CD4-positive, alpha-beta T cell treated with Interleukin-4 for 4 hours (primary cell): ENCODE measurements around the gene HOXC5.

ENCODE experiments used
- DNase-seq: peaks from one replicate; pipeline ENCODE4 v3.0.0-alpha.2; 2020

HOXC5 gene

DNA sequence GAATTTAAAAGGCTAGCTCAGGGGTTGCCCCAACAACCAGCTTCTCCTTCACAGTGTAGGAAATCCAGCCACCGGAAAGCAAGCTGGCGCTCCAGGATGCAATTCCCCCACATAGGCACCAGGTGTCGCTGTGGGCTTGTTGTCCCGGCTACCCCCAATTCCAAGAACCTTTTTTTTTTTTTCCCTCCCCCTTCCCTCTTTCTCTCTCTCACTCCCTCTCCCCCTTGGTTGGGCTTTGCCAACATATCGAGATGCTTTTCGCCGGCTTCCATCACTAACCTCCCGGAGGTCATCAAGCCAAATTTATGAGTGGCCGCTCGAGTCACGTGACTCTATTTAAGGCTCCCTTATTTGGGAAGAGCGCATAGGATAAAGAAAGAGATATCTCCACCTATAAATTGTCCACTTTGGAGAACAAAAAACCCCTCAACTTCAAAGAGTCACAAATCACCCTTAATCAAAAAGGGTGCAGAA lies at the start of gene HOXC5:
Gene HOXC5 (plus strand): TSS at position 424 of the 474 bp plus-strand sequence. CDS start 73 bp downstream, outside the sequence.
- peak; percentile 49 for DNase-seq

DNA sequence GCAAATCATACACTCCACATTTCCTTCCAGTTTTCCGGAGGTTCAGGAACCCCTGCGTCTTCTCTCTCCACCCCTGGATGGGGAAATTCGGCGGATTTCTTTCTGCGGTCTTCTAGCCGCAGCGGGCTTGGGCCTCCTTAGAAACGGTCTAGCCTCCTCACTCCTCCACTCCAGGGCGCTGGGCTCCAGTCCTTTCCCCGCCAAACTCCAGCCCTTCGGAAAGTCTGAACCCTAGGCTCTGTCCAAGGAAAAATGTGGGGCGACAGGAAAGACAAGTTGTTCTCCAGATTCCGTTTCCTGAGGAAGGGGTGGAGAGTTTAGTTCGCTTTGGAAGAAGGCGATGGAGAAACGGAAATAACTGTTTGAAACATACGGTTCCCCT lies 49.3 kb upstream of the HOXC5 start:
- no peak for DNase-seq

DNA sequence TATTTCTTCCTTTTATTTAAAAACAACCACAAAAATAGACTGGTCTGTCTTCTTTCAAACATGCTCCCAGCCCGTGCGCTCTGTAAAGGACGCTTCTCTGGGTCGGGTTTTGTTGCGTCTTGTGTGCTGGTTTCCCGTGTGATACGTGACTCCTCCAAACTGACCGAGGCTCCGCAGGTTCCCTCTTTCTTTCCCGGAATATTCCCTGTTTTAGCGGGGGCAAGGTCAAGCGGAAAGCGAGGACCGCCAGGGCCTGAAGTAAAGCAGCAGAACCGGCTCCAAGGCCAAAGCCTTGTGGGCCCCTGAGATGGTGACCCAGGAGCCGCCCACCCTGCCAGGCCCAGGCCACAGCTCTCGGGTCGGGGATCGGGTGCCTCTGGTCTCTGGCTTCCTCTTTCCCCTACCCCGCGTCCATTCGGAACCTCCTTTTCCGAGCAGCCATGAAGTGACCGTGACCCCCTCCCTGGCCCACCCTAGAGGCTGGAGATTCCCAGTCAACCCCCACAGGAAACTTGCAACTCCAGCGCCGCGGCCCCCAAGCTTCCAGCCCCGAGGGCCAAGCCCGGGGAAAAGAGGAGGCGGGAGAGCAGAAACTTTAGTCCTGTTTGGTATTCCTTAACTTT lies 48.8 kb upstream of the HOXC5 start:
- no peak for DNase-seq

DNA sequence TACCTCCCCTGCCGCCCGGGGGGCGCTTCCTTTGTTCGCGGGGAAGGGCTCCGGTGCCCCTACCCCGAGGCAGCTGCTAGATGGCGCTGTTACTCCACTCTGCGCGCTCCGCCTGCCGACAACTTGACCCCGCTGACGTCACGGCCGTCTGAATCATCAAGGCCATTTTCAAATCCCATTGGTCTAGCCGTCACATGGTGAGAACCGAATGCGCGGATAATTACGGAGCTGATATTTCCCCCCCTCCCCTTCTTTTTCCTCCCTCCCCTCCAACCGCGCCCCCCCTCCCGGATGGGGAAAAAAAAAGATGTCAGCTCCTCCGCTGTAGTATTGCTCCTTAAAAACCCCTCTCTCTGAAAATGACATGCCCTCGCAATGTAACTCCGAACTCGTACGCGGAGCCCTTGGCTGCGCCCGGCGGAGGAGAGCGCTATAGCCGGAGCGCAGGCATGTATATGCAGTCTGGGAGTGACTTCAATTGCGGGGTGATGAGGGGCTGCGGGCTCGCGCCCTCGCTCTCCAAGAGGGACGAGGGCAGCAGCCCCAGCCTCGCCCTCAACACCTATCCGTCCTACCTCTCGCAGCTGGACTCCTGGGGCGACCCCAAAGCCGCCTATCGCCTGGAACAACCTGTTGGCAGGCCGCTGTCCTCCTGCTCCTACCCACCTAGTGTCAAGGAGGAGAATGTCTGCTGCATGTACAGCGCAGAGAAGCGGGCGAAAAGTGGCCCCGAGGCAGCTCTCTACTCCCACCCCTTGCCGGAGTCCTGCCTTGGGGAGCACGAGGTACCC lies 47.8 kb upstream of the HOXC5 start, which contains the start of gene HOXC10:
Gene HOXC10 (plus strand): TSS at position 246 of the 791 bp plus-strand sequence. CDS start 114 bp downstream, at position 360.
- peak; percentile 58 for DNase-seq

DNA sequence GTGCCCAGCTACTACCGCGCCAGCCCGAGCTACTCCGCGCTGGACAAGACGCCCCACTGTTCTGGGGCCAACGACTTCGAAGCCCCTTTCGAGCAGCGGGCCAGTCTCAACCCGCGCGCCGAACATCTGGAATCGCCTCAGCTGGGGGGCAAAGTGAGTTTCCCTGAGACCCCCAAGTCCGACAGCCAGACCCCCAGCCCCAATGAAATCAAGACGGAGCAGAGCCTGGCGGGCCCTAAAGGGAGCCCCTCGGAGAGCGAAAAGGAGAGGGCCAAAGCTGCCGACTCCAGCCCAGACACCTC lies 47.2 kb upstream of the HOXC5 start:
- no peak for DNase-seq

DNA sequence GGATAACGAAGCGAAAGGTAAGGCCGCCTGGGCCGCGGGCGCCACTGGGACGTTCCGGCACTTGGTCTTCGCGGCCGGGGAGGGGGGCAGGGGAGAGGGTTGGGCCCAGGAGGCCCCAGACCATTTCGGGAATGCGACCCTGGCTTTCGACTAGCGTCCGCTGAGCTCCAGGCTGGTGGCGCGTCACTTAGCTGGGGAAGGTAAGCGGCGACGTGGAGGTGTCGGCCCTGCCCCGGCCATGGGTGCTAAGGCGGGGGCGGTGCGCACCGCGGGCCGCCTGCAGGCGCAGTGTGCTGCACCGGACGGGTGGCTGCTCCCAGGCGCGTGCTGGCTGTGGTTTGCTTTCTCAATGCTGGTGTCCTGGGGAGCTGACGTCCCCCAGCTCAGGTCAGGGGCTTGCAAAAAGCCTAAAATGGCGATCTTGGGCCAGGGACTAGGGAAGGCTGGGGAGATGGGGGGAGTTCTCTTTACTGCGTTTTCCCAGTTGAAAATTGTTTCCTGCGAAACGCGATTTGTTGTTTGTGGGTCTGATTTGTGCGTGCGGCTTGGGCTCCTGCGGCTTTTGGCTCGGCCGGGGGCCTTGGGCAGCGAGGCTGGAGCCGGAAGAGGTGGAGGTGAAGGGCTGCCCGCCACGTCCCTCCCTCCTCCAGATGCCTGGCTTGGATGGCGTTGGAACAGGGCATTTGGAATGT lies 46.7 kb upstream of the HOXC5 start:
- no peak for DNase-seq

DNA sequence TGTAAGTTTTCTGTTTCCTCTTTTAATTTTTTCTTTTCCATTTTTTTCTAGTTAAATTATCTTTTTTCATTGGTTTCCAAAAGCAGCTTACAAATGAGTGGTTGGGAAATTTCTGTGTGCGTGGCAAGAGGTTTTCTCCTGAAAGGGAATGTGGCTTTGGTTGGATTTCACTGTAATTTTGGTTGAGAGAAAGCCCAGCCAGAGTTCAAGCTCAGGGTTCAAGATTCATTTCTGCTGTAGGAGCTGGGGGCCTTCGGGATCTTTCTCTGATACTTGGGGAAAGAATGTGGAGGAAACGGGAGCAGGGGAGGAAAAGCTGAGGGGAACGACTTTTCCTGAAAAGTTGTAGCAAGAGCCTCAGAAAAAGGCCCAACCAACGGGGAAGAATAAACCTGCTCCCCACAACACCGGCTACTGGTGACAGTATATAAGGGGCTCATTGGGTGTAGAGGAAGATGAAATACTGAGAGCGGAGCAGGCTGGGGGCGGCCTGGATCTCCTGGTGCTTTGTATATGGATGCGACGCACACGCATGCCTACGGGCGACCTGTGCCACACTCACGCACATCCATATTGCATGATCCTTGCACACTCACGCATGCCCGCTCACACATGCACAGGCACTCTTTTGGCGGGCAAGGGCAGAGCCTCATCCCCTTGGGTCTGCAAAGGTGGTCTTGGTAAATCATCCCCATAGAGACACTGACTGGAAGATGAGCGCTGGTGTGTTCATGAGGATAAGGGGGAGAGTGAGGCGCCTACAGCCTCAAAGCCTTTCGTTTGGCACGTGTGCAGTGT lies 46.0 kb upstream of the HOXC5 start:
- no peak for DNase-seq

DNA sequence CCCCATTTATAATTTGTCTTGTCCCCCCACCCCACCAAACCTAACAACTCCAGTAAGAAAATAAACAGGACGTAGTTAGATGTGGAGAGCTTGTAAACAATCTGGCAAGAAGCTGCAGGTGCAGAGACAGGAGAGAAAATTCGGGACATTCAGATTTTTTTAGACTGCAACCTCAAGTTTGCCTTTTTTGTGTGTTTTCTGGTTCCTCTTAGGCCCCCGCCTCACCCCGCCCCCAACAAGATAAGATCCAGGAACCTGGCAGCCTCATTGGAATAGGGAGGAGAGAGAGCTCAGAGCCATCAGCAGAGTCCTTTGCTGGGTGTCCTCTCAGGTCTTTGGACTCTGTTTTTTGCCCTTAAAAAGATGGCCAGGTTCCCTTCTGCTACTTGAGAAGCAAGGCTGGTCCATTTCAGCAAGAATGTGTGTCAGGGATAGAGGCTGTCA lies 45.0 kb upstream of the HOXC5 start:
- no peak for DNase-seq

DNA sequence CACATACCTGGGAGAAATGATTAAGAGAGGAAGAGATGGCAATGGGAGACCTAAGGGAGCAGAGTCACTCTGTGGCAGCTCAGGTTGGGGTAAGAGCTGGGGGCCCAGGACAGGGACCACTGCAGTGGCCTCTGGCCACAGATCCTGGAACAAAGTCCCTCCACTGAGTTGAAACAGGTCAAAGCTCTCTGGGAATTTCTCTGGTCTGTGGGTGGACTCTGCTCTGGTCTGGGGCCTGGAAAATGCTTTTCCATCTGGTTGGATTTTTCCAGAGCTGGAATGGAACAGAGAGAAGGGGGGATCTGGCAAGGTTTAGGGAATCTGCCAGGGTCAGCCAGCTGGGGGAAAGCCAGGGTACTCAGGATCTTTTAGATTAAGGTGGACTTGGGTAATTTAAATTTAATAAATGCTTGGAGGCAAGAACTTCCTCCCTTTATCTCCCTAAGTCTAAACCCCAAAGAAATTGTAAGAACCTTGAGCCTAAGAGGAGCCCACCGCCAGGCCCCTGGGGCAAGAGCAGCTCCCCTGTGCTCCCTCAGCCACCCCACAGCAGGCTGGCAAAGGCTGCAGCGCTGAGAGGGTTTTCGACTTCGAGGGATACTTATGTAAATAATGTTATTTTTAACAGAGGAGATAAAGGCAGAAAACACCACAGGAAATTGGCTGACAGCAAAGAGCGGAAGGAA lies 44.2 kb upstream of the HOXC5 start:
- DNase-seq = no peak

DNA sequence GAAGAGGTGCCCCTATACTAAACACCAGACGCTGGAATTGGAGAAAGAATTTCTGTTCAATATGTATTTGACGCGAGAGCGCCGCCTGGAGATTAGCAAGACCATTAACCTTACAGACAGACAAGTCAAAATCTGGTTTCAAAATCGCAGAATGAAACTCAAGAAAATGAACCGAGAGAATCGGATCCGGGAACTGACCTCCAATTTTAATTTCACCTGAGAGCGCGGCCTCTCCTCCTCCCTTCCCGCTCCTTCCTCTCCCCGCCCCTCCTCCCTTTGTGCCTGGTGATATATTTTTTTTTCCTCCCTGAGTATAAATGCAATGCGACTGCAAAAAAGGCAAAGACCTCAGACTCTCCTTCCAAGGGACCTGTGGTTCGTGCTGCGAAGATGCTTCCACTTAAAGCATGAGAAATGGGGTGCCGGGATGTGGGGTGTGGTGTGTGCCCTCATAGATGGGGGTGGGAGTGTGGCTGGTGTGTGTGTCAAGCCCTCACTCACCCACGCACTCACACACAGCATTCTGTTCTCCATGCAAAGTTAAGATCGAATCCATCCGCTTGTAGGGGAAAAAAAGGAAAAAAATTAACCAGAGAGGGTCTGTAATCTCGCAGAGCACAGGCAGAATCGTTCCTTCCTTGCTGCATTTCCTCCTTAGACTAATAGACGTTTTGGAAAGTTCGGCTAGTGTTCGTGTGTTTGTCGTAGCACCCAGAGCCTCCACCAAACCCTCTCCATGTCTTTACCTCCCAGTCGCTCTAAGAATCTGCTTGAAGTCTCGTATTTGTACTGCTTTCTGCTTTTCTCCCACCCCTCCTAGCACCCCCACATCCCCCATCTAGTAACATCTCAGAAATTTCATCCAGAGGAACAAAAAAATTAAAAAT lies 43.4 kb upstream of the HOXC5 start:
- DNase-seq = peak; percentile 23

DNA sequence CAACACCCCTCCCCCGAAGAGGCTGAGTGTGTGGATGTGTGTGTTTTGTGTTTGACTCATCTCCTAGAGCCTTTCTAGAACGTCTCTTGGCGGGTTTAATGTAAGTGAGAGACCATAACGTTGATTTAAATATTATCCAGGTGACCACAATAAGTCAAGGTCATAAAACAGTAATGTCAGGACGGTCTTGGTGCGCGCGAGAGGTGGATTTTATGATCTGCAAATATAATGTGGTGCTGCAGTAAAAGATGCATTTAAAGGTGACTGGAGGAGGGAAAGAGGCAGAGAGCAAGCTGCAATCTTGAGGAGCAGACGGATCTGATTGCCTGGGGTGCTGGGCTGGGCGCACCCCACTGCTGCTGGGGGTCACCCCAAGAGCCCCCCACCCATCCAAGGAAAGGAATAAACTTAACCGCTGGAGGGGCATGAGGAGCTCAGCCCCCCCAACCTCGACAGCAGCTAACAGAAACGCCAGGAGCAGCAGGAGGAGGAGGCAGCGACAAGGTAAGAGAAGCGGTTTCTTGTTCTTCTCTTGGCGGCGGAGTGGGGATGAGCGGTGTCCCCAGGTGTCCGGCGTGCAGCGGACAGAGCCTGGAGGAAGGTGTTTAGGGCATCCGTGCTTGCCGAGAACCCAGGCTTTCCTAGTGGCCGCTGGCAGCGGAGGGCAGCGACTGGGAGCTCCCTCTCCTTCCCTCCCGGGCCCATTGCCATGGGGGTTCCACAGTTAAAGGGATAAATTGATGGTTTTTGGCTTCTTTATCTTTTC lies 42.4 kb upstream of the HOXC5 start:
- DNase-seq = no peak

DNA sequence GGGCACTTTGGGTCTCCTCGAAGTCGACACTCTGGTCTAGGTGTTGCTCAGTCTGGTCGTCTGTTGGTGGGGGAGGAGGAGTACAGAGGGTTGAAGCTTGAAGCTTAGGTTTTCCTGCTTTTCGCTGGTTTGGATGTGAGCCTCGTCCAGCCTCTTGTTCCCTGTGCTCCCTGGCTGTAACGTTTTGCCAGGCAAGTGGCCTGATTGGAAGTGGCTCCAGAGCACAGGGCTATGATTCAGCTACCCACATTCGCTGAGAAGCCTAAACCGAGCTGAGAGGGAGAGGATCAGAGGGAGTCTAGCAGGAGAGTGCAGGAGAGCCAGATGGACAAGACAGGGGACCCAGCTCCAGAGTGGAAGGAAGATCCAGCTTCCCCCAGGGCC lies 41.8 kb upstream of the HOXC5 start:
- DNase-seq = no peak

DNA sequence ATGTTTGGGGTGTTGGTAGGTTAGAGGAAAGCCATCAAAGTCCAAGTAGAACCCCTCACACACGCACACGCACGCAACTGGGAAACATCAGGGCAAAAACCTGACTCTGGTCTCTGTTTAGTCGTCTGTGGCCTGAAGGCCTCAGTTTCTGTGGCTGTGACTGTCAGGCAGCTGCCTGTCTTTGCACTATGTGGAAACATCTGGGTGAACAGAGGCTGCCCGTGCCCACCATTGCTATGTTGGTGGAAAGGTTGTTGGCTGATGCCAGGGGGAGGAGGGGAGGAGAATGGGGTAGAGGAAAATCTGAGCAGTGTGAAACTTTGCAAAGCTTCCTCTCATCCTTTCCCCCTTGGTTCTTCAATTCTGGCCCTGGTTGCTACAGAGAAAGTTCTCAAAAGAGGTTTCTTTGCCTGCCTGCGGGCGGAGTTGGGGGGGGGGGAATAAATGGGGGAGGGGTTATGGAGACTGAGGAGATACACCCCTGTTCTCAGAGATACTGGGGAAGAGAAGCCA lies 40.4 kb upstream of the HOXC5 start:
- DNase-seq = no peak

DNA sequence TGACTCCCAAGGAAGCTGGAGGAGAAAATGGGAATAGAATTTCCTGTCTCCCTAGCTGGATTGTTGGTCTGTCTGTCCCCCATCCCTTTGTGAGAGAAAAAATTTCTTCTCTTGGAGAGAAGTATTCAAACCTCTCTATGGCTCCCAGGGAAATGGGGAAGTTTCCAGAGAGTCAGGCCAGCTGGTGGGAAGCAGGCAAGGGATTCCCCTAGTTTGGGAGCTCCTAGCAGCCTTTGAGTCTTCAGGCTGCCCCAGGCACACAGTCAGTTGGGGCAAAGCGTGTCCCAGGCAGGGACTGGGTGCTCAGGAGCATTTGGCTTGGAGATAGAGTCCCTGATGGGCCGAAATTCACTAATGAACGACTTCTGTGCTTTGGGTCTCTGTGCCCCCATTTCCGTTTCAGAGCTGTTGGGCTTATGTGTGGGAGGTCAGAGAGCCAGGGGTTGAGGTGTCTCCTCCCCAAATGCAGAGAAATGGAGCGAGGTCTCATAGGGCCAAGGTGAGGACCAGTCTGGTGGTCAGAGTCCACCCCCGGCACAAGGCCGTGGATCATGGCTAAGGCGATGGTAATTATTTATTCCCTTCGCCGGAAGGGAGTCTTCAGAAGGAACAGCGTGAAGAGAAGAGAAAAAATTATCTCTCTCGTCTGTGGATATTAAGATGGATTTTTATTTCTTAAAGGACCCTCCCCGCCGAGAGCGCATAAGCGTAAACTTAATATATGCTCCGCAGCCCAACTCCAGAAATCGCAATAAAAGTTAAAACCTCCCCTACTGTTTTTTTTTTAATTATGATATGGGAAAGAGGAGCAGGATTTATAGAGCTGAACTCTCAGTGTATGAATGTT lies 39.5 kb upstream of the HOXC5 start:
- DNase-seq = no peak

DNA sequence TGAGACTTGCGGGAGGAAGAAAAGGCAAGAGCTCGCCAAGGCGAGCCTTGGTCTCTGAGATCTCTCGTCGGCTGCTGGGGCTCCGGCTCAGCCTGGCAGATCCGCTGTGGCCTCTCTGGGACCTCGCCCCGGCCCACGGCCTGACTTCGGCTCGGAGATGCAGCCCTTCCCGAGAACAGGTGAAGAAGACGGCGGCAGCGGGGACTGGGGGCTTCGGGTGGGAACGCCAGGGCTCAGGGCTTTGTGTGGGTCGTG lies 38.9 kb upstream of the HOXC5 start:
- no peak for DNase-seq

DNA sequence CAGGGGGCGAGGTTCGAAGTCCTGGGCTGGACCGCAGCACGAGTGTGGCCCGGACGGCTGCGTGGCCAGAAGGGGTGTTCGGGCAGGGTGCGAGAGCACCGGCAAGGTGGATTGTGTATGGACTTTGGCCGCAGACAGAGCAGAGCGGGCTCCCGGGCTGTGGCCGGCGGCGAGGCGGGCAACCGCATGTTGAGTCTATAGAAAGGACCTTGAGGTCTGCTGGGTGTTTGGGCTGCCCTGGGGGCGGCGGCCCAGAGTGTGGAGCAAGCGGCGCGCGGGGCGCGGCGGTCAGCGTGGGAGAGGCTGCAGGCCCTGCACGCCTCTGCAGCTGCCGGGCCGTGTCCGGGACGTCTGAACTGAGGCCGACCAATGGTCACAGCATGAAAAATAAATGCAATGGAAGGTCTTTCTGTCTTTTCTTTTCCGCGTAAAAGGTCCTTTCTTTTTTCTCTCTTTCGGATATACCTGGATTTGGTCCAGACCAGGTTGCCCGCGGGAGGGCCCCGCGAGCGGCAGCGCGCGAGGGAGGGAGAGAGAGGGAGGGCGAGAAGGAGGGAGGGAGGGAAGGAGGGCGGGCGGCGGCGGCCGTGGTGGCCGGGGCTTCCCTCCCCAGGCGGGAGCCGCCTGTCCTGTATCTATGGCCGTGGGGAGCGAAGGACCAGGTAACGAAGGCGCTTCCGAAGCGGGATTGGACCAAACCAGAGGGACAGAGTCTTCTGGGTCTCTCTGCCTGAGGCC lies 38.4 kb upstream of the HOXC5 start:
- DNase-seq = no peak

DNA sequence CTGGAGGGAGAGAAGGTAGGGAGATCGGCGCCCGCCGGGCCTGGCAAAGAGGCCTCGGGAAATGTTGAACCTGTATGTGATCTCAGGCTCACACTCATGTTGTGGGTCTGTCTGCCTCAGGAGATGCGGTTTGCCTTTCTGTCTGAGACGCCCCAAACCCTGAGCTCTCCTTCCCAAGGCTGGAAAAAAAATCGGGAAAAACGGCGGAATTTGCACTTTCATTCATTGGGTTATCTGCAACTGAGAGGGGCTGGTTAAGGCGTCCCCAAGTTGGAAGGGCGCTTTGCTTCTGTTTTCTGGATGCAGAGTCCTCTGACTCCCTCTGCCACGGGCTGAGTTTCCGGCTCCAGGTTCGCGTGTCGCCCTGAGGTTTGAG lies 37.9 kb upstream of the HOXC5 start:
- DNase-seq = no peak

DNA sequence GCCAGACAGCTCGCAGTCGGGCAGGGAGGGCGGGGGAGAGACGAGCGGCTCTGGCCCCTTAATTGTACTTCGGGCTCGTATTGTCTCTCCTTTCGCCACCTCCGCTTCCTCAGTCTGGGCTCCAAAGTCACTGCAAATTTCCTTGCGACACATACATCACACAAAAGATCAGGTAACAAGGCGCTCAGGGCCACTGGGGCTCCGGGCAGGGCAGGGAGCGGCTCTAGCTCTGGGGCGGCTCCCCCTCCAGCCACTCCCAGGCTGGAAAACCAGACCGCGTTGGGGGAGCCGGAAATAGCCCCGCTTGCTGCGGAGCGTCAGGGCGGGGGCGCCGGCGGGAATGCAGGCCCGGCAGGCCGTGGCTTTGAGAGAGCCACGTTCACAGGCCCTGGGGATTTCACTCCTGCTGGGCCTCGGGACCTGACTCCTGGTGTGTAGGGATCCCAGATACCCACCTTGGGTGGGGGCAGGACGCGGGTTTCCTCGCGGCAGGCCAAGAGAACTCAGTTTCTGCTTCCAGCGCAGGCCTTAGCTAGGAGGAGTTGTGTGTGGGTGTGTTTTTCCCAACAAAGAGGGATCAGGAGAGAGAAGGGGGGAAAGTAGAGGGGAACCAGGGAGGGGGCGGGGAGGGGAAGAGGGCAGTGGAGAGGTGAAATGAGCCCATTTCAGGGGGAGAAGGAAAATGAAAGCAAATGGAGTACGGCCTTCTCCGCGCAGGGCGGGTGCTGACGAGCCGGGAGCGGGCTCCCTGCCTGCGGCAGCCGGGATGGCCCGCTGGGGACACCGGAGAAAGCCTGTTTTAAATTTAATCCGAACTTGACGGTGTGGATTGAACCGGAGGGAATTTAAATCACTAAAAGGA lies 37.2 kb upstream of the HOXC5 start:
- no peak for DNase-seq
